GM21526 (cell line): Measurements from ENCODE around the gene IGFBPL1.

Source experiments
- ATAC-seq: cut with Tn5 transposase; IDR thresholded peaks from one replicate; pipeline ENCODE4 v1.9.1; 2021; ENCODE audit warnings: moderate library complexity; ENCODE audit not compliant: unreplicated experiment, low FRiP score

The IGFBPL1 gene

DNA sequence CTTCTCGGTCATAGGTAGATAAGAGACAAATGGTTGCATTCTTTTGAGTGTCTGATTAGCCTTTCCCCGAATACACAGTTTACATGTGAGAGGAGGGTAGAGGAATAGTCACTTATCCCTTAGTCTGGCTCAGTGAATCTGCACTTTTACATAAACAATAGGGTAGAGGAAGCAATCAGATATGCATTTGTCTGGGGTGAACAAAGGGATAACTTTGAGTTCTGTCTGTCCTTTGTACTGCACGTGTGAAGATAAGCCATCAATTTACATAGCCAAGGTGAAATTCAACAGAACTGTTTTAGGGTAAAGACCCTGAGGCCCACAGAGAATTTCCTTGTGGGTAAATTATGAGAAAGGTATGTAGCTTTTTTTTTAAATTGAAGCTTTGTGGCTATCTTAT, 10.1 kb upstream of the IGFBPL1 start:
- no peak for ATAC-seq

DNA sequence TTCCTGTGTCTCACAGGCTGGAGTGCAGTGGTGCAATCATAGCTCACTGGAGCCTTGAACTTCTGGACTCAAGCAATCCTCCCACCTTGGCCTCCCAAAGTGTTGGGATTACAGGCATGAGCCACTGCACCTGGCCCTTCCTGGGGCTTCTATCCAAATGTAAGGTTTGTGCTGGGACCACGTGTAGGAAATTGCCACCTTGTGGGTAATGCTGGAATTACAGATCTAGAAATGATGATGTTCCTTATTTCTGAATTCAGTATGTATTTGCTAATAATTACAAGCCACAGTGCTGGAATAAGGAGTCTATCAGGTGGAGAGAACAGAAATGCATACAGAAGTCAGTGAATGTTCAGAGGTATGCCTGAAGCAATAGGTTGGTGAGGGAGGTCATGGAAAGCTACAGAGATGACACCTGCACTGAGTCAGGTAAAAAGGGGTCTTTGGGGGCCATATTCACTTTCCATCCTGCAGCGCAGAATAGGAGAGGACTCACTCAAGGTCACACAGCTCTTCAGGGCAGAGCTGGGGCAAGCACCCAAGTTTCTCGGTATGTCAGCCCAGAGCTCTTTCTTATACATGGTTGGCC, 8.8 kb upstream of the IGFBPL1 start:
- no peak for ATAC-seq

DNA sequence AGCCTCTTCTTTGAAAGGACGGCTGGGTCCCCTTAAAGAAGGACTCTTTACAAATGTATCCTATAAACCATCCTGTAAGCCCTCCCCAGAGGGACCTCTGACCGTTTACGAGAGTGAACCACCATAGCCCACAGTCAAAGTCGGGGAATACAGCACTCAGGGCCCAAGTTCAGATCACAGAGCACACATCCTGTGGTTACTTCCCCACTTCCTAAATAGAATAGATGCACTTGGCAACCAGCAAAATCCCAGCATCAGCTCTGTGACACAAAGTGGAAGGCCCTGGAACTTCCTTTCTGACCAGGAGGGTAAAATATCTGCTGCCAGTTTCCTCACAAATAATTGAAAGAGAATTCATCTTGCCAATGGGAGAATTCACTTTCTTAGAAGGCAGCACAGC, 6.9 kb upstream of the IGFBPL1 start:
- ATAC-seq, result no peak

DNA sequence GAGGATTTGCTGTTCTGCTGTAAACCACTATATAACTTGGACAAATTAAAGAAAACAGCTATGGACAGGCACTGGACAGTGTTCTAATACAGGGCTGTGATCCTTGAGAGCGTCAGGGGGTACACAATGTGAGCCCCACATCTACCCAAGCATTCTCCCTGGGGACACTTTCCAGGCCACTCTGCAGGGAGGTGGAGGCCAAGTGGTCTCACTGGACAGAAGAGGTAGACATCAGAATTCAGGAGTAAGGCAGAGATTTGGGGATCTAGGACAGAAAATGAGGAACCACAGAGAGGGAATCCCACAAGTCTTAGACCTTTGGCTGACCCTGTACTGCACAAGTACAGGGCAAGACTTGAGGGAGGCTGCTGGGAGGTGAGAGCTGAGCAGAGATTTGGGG, 3.8 kb upstream of the IGFBPL1 start:
- ATAC-seq, result no peak

DNA sequence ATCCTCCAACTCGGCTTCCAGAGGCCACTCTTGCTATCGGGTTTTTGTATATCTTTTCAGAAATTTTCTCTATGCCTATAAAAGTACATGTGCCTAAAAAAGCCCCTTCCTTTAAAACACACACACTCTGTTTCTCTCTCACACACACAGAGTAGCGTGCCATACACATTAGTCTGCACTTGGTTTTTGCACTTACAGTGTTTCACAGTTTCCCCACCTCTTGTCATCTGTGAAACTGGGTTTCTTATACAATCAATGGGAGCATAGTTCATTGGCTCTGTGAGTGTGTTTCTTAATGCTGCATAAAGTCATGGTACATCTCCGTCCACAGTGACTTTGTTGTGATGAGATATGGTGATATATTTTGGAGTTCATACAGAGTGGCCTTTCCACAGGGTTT, 664 bp upstream of the IGFBPL1 start:
- ATAC-seq, result no peak

DNA sequence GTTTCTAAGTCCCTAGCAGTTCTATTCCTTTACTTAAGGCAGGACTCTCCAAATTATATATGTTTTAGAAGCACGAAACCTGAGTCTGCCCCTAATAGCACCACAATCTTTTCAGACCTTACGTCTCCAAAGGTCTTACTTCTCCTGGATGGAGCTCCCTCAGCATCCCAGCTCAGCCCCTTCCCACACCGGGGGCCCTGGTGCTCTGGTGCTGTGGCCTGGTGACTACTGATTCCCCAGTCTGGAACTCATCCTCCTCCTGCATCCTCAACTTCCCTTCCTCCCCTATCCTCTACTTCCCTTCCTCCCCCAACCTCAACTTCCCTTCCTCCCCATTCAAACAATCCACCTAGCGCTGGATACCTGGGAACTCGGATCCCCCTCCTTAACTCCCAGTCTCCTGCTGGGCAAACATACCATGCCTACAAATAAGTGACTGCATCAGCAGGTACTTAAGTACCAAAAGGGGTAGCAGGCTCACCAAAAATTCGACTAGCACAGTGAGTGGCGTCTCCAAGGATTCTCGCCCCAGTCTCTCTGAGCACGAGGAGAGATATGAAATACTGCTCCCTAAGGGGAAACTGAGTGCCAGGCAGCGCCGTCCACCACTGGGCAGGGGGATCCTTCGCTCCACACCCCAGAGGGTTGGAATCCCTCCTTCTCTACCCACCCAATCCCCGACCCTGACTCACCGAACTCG, 831 bp downstream of the IGFBPL1 start:
- ATAC-seq, result no peak

DNA sequence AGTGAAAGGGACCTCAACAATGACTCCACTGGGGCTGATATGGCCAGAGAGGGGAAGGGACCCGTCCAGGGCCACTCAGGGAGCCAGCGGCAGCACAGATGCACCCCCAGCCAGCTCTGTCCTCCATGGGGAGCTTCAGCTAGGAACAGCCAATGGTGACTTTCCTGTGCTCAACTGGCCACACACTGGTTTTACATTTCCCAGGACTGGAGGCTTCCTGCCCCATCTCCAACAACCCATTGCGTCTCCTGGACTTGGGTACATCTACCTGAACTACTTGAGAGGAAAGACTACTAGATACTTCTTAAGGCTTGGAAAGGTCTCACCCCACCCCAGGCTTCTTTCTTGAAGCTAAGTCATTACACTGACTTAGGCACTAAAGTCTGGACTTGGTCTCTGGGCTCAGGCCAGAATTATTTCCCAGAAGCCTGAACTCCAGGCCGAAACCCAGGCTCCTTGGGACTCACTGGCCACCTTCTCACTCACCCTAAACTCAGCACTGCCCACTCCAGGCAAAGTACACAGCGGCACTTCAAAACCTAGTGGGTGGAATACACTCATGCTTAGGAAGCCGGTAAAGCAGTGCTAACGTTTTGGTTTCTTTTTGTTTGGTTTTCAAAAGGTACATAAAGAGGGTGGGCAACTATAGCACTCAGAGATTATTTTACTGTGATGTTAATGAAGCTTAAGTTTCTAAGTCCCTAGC, 1.5 kb downstream of the IGFBPL1 start:
- no peak for ATAC-seq

DNA sequence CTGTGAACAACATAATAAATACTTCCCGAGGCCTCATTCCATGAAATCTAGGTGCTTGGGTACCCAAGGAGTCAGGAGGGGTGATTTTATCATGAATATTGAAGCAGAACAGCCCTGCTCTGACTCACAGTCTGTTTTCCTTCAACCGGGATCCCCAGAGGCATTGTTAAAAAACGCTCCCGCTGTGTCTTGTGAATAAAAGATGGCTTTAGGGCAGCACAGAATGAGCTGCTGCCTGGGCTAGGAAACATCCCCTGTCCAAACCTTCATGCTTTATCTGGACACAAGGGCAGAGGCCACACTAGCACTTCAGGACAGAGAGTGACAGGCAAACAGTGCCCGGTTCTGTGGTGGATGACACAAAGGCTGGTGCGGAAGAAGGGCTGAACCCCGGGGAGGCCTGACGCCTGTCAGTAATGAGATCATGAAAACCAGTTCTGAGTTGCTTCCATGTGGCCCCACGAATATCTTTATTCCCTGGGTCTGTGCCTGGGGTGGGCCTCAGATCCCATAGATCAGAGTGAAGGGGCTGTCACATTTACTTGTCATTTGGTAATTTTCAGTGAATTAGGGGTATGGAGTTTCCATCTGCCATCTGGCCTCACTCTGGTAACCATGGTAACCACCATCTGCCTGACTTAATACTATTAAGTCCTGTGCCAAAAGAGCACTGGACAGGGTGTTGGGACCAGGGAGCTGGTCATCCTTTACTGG, 2.6 kb downstream of the IGFBPL1 start:
- ATAC-seq, result no peak

DNA sequence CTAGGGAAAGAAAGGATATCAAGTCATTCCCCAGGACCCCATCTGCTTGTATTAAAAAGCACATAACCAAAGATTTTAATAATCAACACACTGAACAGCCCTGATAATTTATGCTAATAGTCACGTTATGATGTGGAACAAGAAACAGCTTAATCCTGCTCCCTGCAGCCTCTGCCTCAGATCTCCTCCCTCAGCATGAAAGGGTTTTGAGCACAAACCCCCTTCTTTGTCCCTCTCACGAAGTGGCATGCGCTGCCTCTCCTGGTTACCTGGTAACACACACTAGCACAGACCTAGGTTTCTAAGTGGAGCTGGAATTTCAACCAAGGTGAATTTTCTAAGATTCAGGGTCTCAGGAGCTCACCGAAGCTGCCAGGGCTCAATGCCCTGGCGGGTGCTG, 5.1 kb downstream of the IGFBPL1 start:
- ATAC-seq, result no peak

DNA sequence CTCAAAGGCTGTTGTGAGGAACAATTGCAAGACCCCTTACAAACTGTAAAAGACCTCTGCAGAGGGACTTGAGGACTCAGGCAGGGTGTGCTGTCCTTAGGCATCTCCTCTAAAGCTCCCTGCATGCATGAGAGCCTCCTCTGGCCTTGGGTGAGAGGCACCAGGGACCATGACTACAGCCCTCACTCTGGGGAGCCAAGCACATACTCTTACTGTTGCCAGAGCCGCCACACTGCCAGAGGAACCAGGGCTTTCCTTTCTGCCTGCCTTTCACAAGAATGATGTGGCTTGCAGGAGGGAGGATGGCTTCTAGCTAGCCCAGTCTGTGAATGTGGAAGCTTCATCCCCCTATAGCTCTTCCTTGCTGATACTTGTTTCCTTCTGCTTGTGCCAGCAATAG, 5.9 kb downstream of the IGFBPL1 start:
- no peak for ATAC-seq

DNA sequence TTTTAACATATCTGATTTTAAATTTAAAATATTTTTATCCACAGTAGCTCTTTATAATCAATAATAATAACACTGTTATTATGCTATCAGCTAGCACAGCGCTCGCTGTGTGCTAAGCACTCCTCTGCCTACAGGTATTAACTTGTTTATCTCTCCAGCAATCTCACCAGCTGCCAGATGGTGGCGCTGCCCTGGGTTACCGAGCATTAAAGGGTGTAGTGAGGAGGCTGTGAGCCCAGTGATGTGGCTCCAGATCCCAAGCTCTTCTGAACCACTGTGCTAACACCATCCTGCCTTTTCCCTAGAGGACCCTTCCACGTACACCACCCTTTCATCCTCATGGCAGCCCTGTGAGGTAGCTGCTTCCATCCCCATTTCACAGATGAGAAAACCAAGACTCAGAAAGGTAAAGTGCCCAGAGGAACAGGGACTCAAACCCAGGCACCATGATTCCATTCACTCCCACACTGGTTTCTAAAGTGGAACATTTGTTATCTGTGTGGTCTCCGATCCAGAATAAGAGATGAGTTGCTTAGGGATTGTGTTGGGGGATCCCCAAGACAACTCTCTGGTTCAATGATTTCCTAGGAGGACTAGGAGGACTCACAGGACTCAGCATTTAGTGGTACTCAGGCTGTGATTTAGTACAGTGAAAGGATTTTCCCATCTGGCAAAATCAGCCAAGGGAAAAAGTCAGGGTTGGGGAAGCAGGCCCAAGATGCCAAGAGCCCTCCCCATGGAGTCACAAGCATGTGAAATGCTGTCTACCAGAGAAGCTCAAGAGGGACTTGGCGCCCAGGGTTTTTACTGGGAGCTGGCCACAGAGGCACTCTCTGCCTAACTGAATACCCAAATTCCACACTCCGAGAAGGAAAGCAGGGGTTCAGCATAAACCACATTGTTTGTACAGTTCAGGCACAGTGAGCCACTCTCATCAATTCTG, 7.0 kb downstream of the IGFBPL1 start:
- no peak for ATAC-seq

DNA sequence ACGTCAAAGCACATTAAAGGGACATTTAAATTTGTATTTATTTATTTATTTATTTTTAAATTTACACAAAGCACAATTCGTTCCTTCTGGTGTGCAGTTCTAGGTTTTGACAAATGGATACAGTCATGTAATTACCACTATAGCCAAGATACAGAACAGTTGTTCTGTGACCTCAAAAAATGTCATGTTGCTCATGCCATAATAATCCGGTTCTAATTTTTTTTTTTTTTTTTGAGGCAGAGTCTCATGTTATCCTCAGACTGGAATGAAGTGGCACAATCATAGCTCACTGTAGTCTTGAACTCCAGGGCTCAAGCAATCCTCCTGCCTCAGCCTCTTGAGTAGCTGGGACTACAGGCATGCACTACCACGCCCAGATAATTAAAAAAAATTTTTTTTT, 7.8 kb downstream of the IGFBPL1 start:
- no peak for ATAC-seq

DNA sequence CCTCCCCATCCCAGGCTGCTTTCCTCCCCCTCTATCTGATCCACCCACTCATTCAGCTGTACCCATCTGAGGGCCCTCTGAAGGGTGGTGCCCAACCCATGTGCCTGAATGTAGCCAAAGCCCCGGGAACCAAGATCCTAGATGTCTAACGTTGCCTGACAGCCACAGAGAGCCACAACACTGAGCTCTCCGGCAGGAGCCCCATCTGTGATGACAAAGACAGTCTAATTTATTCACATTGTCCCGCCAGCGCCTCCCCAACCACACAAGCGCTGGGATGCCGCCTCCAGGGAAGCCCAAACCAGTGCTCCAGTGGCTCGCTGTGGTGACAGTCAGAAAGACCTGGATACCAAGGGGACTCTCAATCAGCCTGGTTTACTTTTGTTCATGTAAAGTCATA, 8.4 kb downstream of the IGFBPL1 start:
- no peak for ATAC-seq

DNA sequence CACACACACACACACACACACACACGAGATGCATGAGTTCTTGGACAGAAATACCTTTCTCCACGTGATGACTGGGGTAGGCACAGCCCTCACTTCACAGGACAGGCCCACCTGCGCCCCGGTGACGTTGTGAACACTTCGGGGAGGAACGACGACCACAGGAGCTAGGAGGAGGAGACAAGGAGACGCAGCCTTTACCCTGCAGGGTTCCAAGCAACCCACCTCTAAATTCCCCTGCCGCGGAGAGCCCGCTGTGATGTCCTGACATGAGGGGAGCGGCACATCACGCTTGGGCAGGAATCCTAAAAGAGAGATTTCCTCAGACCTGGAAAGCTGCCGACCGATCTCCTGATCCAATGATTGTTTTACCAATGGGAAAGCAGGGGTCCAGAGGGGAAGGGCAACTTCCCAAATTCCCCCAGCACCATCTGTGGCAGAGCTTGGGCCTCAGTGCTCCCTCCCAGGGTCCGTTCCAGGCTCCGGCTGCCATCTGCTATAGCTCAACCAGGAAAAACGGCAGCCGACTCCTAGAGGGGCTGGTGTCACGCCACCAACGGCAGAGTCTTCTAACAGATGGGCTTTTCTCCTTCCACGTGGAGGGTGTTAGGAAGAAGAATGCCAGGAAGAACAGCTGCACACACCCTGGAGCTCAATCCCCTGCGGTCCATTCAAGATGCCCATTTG, 10.1 kb downstream of the IGFBPL1 start:
- ATAC-seq, result no peak

DNA sequence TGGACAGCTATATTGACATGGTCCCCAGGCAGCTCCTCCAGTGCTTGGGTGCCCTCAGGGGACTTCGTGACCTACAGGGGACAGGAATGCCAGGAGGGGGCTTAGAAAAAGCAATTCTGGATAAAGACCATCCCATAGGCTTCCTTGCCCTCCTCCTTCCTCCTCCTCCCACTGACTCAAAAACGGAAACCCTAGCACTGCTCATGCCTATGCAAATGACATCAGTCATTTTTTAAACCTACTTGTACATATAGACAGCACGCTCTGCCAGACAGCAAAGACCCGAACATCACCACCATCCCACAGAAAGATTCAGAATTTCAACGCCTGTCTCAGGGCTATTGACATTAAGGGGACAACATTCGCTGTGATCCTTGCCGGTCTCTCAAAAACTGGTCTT, 11.0 kb downstream of the IGFBPL1 start:
- ATAC-seq, result no peak

DNA sequence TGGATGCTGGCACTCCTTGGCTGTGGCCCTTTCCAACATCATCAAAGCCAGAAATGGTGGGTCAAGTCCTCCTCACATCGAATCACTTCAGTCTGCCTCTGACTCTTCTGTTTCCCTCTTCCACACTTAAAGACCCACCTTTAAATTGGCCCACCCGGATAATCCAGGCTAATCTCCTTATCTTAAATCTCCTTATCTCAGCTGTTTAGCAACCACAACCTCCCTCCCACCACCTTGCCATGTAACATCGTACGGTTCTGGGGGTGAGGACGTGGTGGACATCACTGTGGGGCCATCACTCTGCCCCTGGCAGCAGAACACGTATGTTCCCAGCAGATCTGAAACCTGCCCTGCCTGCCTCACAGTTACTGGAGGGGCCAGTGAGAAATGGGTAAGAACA, 11.5 kb downstream of the IGFBPL1 start:
- no peak for ATAC-seq

DNA sequence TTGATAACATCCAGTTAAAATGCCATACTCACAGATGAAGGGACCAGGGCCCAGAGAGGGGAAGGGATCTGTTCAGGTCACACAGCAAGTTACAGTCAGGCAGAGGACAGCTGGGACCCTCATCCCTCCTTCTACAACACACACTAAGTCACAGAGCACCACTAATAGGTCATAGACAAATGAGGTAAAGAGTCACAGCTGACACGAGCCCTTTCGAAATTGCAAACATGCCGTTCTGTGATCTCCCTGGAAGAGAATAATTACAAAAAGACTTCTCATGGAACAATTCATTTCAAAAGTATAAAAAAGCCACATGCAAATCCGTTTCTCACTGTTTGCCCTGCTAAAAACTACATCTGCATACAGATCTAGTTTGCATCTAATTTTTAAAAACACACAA, 15.5 kb downstream of the IGFBPL1 start:
- ATAC-seq, result no peak

DNA sequence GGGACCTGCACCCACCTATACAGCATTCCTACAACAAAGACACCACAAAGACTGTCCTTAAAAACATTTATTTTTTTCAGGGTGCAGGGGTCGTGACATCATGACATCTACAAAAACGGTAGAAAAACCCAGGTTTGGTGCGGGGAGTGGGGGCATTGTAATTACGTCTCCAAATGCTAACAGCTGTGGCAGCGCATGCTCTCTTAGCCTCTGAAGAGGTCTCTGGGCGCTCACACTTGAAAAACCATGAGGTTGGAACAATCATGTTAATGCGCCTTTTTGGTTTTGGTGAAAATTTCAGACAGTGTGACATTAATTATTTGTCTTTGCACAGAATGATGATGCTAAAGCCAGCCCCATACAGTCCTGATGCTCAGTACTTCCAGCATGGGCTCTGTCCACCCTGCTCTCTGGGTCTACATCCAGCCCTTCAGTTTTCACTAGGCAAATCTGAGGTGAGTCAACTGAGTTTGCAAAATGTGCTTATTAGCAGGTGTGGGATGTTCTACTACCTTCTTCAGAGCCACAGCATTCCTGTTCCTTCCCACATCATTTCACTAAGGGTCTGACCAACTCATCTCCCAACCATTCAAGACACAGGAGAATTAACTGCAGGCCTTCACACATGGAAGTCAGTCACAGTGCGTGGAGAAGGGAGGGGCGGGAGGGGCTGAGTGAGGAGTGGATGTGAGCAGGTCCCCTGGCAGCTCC, 17.6 kb downstream of the IGFBPL1 start:
- no peak for ATAC-seq

DNA sequence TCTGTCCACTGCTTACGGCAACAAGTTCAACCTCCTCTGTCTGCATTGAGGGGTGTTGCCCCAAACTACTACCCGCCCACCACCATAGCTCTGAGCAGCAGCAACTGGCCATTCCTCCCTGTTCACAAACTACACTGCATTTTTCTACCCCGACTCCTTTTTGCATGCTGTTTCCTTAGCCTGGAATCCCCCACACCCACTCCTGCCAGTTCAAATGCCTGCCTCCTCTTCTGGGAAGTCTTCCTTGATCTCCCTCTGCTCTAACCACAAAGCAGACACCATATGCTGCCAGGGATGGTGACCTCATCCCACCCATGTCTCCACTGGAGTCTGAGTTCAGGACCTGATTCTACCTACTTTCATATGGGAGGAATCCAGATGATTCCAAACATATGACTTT, 18.5 kb downstream of the IGFBPL1 start:
- ATAC-seq, result no peak
